ENCODE results near the gene BCKDHA.

BCKDHA gene

DNA sequence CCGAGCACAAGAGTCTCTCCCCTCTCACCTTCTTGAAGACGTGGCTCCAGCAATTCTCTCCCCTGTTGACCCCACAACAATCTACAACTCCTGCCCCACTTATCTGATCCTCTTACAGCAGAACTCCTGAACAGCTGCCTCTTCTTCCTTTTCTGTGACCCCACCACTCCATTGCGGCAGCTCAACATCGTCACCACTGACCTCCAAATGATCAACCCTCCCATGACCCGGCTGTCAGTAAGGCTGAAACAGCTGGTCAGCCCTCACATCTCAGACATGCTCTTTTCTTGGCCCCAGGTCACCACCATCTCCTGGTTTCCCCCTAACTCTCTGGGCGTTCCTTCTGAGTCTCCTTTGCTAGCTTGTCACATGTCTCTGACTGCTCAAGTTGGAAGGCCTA is 2.3 kb upstream of the BCKDHA start:
- TF ChIP-seq CTCF (conservative IDR thresholded peaks at IDR 0.05; ENCODE audit: low read depth, low read length), result no peak
- DNase-seq (ENCODE audit: low read depth), result no peak
- no peak overlapping the region for H3K4me3 ChIP-seq (ENCODE audit: low read length)

- H3K4me3 ChIP-seq (ENCODE audit: low read length), result peak overlapping the region; percentile 100
- no peak for DNase-seq (ENCODE audit: low read depth)
- TF ChIP-seq CTCF (conservative IDR thresholded peaks at IDR 0.05; ENCODE audit: low read depth, low read length), result no peak
These were observed 416 bp downstream of the BCKDHA start for GRCh38 chr19:41398050-41398418.

DNA sequence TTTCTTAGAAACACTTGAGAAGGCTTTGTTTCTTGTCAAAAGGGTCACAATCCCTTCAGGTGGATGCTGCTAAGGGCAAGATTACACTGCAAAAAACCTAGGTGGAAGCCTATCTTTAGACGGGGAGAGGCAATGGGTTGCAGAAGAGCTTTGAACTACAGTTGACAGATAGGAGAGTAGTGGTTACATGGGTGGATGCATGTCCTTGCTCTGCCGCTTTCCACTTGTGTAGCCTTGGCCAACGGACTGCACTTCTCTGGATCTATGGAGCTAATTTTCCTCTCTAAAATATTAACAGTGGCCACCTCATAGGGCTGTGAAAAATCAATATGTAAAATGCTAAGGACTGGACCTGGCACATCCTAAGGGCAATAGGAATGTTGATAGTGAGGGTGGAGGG is 980 bp downstream of the BCKDHA start:
- no peak for DNase-seq (ENCODE audit: low read depth)
- no peak for TF ChIP-seq CTCF (conservative IDR thresholded peaks at IDR 0.05; ENCODE audit: low read depth, low read length)
- peak overlapping the region; percentile 100 for H3K4me3 ChIP-seq (ENCODE audit: low read length)

DNA sequence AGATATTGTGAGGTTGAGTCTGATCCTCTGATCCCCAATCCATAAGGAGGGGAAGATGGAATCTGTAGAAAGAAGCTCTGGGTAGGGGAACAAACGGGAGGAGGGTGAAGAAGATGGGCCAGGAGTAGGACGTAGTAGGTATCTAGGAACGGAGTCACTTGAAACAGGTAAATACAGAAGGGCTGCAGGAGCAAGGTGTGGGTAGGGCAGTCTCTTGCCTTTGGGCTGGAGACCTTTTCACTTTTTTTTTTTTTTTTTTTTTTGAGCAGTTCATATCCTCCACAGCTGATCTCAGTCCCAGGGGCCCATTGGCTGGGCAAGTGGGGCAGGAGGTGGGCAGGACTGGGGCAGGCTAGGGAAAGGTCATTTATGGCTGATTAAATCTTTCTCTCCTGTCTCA is 1.5 kb downstream of the BCKDHA start:
- TF ChIP-seq CTCF (conservative IDR thresholded peaks at IDR 0.05; ENCODE audit: low read depth, low read length), result no peak
- DNase-seq (ENCODE audit: low read depth), result no peak
- H3K4me3 ChIP-seq (ENCODE audit: low read length), result peak overlapping the region; percentile 100

- no peak for TF ChIP-seq CTCF (conservative IDR thresholded peaks at IDR 0.05; ENCODE audit: low read depth, low read length)
- no peak overlapping the region for H3K4me3 ChIP-seq (ENCODE audit: low read length)
- no peak for DNase-seq (ENCODE audit: low read depth)
These were observed 1.9 kb downstream of the BCKDHA start for GRCh38 chr19:41399525-41399924.

- no peak for TF ChIP-seq CTCF (conservative IDR thresholded peaks at IDR 0.05; ENCODE audit: low read depth, low read length)
- no peak overlapping the region for H3K4me3 ChIP-seq (ENCODE audit: low read length)
- no peak for DNase-seq (ENCODE audit: low read depth)
These were observed 3.9 kb downstream of the BCKDHA start for GRCh38 chr19:41401483-41401882.

GRCh38 chr19:41402010-41402409 is 4.4 kb downstream of the BCKDHA start:
- no peak for DNase-seq (ENCODE audit: low read depth)
- no peak for TF ChIP-seq CTCF (conservative IDR thresholded peaks at IDR 0.05; ENCODE audit: low read depth, low read length)

More at GRCh38 chr19:41402010-41402409, 4.4 kb downstream of the BCKDHA start:
- H3K4me3 ChIP-seq (ENCODE audit: low read length), result no peak overlapping the region

All from retinal pigment epithelial cell (primary cell).